Measurements from ENCODE around the gene ZC2HC1C. TPM values are rescaled to one million over a fixed set of nuclear protein-coding genes. Genes with fewer than 3 reads are reported as not detected.
"Not testable (repeated sequence)": the region's sequence is repeated elsewhere in the genome, so short reads cannot be mapped to it uniquely, and the experiment has no call there.

Gene ZC2HC1C
- total RNA-seq, 1 experiment from 2014 or later = 3.9 TPM

- DNase-seq (ENCODE audit: low read depth, low spot score) = peak; percentile 50
Observed at GRCh38 chr14:75050852-75051555, 18.4 kb upstream of the ZC2HC1C start, which contains the start of gene MLH3. MLH3 (minus strand) TSS chr14:75051467; CDS start chr14:75049655, 1,812 bp downstream.

GRCh38 chr14:75051556-75051899 is 17.9 kb upstream of the ZC2HC1C start:
- in situ Hi-C loops (cut with HindIII; ENCODE audit: low pct_unique_long_range_greater_than_20kb, low sequenced_read_pairs) = no loop called here
- DNase-seq (ENCODE audit: low read depth, low spot score) = no peak

More at GRCh38 chr14:75050852-75051555, 18.4 kb upstream of the ZC2HC1C start, which contains the start of gene MLH3:
- in situ Hi-C loops (cut with HindIII; ENCODE audit: low pct_unique_long_range_greater_than_20kb, low sequenced_read_pairs) = no loop called here

GRCh38 chr14:75053396-75054291 is 15.8 kb upstream of the ZC2HC1C start:
- DNase-seq (ENCODE audit: low read depth, low spot score) = no peak
- in situ Hi-C loops (cut with HindIII; ENCODE audit: low pct_unique_long_range_greater_than_20kb, low sequenced_read_pairs) = no loop called here

- in situ Hi-C loops (cut with HindIII; ENCODE audit: low pct_unique_long_range_greater_than_20kb, low sequenced_read_pairs) = no loop called here
- no peak for DNase-seq (ENCODE audit: low read depth, low spot score)
Observed at GRCh38 chr14:75054421-75054820, 15.0 kb upstream of the ZC2HC1C start.

GRCh38 chr14:75059642-75060041 is 9.8 kb upstream of the ZC2HC1C start:
- in situ Hi-C loops (cut with HindIII; ENCODE audit: low pct_unique_long_range_greater_than_20kb, low sequenced_read_pairs) = no loop called here
- peak; percentile 38 for DNase-seq (ENCODE audit: low read depth, low spot score)

GRCh38 chr14:75060420-75060819 is 9.0 kb upstream of the ZC2HC1C start:
- no peak for DNase-seq (ENCODE audit: low read depth, low spot score)
- in situ Hi-C loops (cut with HindIII; ENCODE audit: low pct_unique_long_range_greater_than_20kb, low sequenced_read_pairs) = no loop called here

- in situ Hi-C loops (cut with HindIII; ENCODE audit: low pct_unique_long_range_greater_than_20kb, low sequenced_read_pairs) = no loop called here
- DNase-seq (ENCODE audit: low read depth, low spot score) = no peak
Observed at GRCh38 chr14:75063013-75063412, 6.4 kb upstream of the ZC2HC1C start.

- in situ Hi-C loops (cut with HindIII; ENCODE audit: low pct_unique_long_range_greater_than_20kb, low sequenced_read_pairs) = no loop called here
- peak; percentile 89 for DNase-seq (ENCODE audit: low read depth, low spot score)
Observed at GRCh38 chr14:75063491-75064204, 5.8 kb upstream of the ZC2HC1C start, which contains the start of gene ACYP1. ACYP1 (minus strand) TSS chr14:75064024; CDS start chr14:75063553, 471 bp downstream.

- DNase-seq (ENCODE audit: low read depth, low spot score) = no peak
- in situ Hi-C loops (cut with HindIII; ENCODE audit: low pct_unique_long_range_greater_than_20kb, low sequenced_read_pairs) = no loop called here
Observed at GRCh38 chr14:75064205-75064567, 5.3 kb upstream of the ZC2HC1C start.

- in situ Hi-C loops (cut with HindIII; ENCODE audit: low pct_unique_long_range_greater_than_20kb, low sequenced_read_pairs) = no loop called here
- DNase-seq (ENCODE audit: low read depth, low spot score) = no peak
Observed at GRCh38 chr14:75066691-75067090, 2.8 kb upstream of the ZC2HC1C start.

- in situ Hi-C loops (cut with HindIII; ENCODE audit: low pct_unique_long_range_greater_than_20kb, low sequenced_read_pairs) = no loop called here
- peak; percentile 74 for DNase-seq (ENCODE audit: low read depth, low spot score)
Observed at GRCh38 chr14:75067212-75067611, 2.2 kb upstream of the ZC2HC1C start.

GRCh38 chr14:75067765-75068164 is 1.7 kb upstream of the ZC2HC1C start:
- DNase-seq (ENCODE audit: low read depth, low spot score); in situ Hi-C loops (cut with HindIII; ENCODE audit: low pct_unique_long_range_greater_than_20kb, low sequenced_read_pairs): not testable (repeated sequence)

- no peak for DNase-seq (ENCODE audit: low read depth, low spot score)
- in situ Hi-C loops (cut with HindIII; ENCODE audit: low pct_unique_long_range_greater_than_20kb, low sequenced_read_pairs) = no loop called here
Observed at GRCh38 chr14:75068294-75069120, 934 bp upstream of the ZC2HC1C start.

- no peak for DNase-seq (ENCODE audit: low read depth, low spot score)
- in situ Hi-C loops (cut with HindIII; ENCODE audit: low pct_unique_long_range_greater_than_20kb, low sequenced_read_pairs) = no loop called here
Observed at GRCh38 chr14:75069811-75070145, 337 bp downstream of the ZC2HC1C start.

- in situ Hi-C loops (cut with HindIII; ENCODE audit: low pct_unique_long_range_greater_than_20kb, low sequenced_read_pairs) = no loop called here
- DNase-seq (ENCODE audit: low read depth, low spot score) = no peak
Observed at GRCh38 chr14:75070383-75070782, 942 bp downstream of the ZC2HC1C start.

- DNase-seq (ENCODE audit: low read depth, low spot score) = no peak
- in situ Hi-C loops (cut with HindIII; ENCODE audit: low pct_unique_long_range_greater_than_20kb, low sequenced_read_pairs) = no loop called here
Observed at GRCh38 chr14:75077794-75078193, 8.4 kb downstream of the ZC2HC1C start.

GRCh38 chr14:75079521-75079920 is 10.1 kb downstream of the ZC2HC1C start:
- DNase-seq (ENCODE audit: low read depth, low spot score) = no peak
- in situ Hi-C loops (cut with HindIII; ENCODE audit: low pct_unique_long_range_greater_than_20kb, low sequenced_read_pairs) = no loop called here
